GM21390 (cell line): ENCODE results near the gene PNPLA3.

Experiments used
- ATAC-seq: cut with Tn5 transposase; IDR thresholded peaks from one replicate; pipeline ENCODE4 v1.9.1; 2021; ENCODE audit not compliant: unreplicated experiment

PNPLA3 gene

GRCh38 chr22:43955883-43956782 is 32.5 kb downstream of the PNPLA3 start:
- ATAC-seq: no peak

- ATAC-seq: no peak
These were observed 33.3 kb downstream of the PNPLA3 start for GRCh38 chr22:43956805-43957463.

GRCh38 chr22:43957871-43958270 is 34.3 kb downstream of the PNPLA3 start:
- ATAC-seq: no peak

GRCh38 chr22:43964314-43964857 is 40.8 kb downstream of the PNPLA3 start:
- no peak for ATAC-seq

GRCh38 chr22:43967069-43967468 is 43.5 kb downstream of the PNPLA3 start:
- no peak for ATAC-seq

- ATAC-seq: no peak
These were observed 45.0 kb downstream of the PNPLA3 start for GRCh38 chr22:43968614-43969013.

GRCh38 chr22:43969021-43969878 is 45.6 kb downstream of the PNPLA3 start:
- no peak for ATAC-seq

- ATAC-seq: no peak
These were observed 46.6 kb downstream of the PNPLA3 start for GRCh38 chr22:43969989-43970755.

- ATAC-seq: no peak
These were observed 47.5 kb downstream of the PNPLA3 start for GRCh38 chr22:43971112-43971511.

- ATAC-seq: no peak
These were observed 49.4 kb downstream of the PNPLA3 start for GRCh38 chr22:43972931-43973462.

GRCh38 chr22:43974028-43974545 is 50.5 kb downstream of the PNPLA3 start:
- no peak for ATAC-seq

GRCh38 chr22:43975041-43975440 is 51.4 kb downstream of the PNPLA3 start:
- no peak for ATAC-seq

- ATAC-seq: no peak
These were observed 53.5 kb downstream of the PNPLA3 start for GRCh38 chr22:43976861-43977795.

GRCh38 chr22:43978558-43978957 is 55.0 kb downstream of the PNPLA3 start:
- no peak for ATAC-seq

GRCh38 chr22:43980579-43980978 is 57.0 kb downstream of the PNPLA3 start:
- ATAC-seq: no peak

GRCh38 chr22:43980996-43981395 is 57.4 kb downstream of the PNPLA3 start:
- ATAC-seq: no peak

GRCh38 chr22:43983808-43984207 is 60.2 kb downstream of the PNPLA3 start:
- ATAC-seq: no peak

GRCh38 chr22:43985532-43985931 is 61.9 kb downstream of the PNPLA3 start:
- ATAC-seq: no peak
